Right cardiac atrium (tissue), 5 donors: ENCODE measurements around the gene FAU. TPM values are rescaled to one million over a fixed set of nuclear protein-coding genes. Genes with fewer than 3 reads are reported as not detected.

ENCODE experiments used
- ATAC-seq, 2 donors: fragments of 200-7000 bp; cut with Tn5 transposase; one replicate each; pipeline versions ENCODE4 v1.8.0 to v1.9.1; 2020; ENCODE audit warnings: moderate library complexity in 2 of 2, mild to moderate bottlenecking in 1 of 2
- DNase-seq, 3 donors: peaks; one replicate each; pipeline ENCODE4 v3.0.0-alpha.2; 2020
- H3K27ac ChIP-seq: one replicate; pipeline ENCODE4 v1.5.1; 2013; ENCODE audit warnings: mild to moderate bottlenecking, low read length, control low read depth, moderate library complexity
- H3K27me3 ChIP-seq: one replicate; pipeline ENCODE4 v1.6.1; 2013; ENCODE audit not compliant: control insufficient read depth, insufficient read depth
- H3K4me1 ChIP-seq: one replicate; pipeline ENCODE4 v1.6.1; 2013; ENCODE audit warnings: low read length; ENCODE audit not compliant: control insufficient read depth, insufficient read depth
- H3K4me3 ChIP-seq: one replicate; pipeline ENCODE4 v1.5.1; 2013; ENCODE audit warnings: low read length, control low read depth
- H3K9me3 ChIP-seq: one replicate; pipeline ENCODE4 v1.6.1; 2013; ENCODE audit warnings: low read length; ENCODE audit not compliant: control insufficient read depth
- WGBS: extraction: QIAGEN DNeasy Blood & Tissue Kit; methylation state at CpG from one replicate; pipeline ENCODE4 v1.1.7; 2013; 5-methylcytosine and 5-hydroxymethylcytosine counted together
- intact Hi-C, 4 donors: fragments of 100-400 bp; cut with DNase I; formaldehyde crosslinking; loops; one replicate each; pipeline versions ENCODE4 v1.11.0 to v1.14.0; 2022 to 2023
- polyA plus RNA-seq: library from polyadenylated mRNA; stranded (reverse); fragments of 200-250 nt; gene quantifications from one replicate; pipeline ENCODE4 v1.2.3, GENCODE V29; 2013
- total RNA-seq, 4 donors: library from RNA; stranded (reverse); fragmentation: NEBNext Ultra II Directional; extraction: Animal tissue kit (Norgen Biotek cat#: 25700); gene quantifications; one replicate each; pipeline ENCODE4 v1.2.1, GENCODE V29; 2021
- donor health status: healthy with polysubstance abuse.
- donor health status: DM: no; HTN: yes; CAD: no.
- donor health status: DM: no; HTN: no; CAD: no.
- donor health status: DM: no; HTN: yes; CAD: no; lungs with severe emphysema.
- donor health status: DM: yes; HTN: yes; CAD: no.

Gene FAU
- total and polyA plus RNA-seq, 5 donors: 658 to 797 (median 718) TPM

DNA sequence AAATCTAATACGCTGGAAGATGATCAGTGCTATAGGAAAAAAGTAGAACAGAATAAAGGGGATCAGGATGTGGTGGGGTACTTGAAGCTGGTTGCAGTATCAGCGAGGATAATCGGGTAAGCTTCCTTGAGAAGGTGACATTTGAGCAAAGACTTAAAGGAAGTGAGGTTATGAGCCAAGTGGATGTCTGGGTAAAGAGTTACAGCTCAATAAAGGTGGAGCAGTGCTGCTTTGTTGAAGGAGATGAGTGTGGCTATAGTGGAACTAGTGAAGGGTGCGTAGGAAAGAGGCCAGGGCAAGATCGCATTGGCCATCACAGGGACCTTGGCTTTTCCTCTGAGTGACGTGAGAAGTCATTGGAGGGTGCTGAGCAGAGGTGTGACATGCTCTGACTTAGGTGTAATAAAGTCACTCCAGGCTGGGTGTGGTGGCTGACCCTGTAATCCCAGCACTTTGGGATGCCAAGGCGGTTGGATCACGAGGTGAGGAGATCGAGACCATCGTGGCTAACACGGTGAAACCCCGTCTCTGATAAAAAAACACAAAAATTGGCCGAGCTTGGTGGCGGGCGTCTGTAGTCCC, 14.7 kb upstream of the FAU start:
- Histone ChIP-seq H3K4me1 (peaks cover 6% of the 10 kb centered on the region), H3K27ac (no peak overlapping the region), H3K27me3 (no peaks in the 10 kb centered on the region), H3K4me3 (no peak overlapping the region), H3K9me3 (no peaks in the 10 kb centered on the region)
- ATAC-seq: no peak
- DNase-seq: peak in 1 of 3 donors; percentile 26
- WGBS: 86% methylated on average over 15 of the region's 15 CpGs
- intact Hi-C loops: loop anchor here in 1 of 4 donors (10.0 kb wide), 1 partner anchor 322 kb away; the partner anchor contains the start of gene MEN1

GRCh38 chr11:65135633-65136145, 13.8 kb upstream of the FAU start:
- H3K27me3 ChIP-seq: no peaks in the 10 kb centered on the region
- peak overlapping the region; percentile 88 for H3K27ac ChIP-seq
- ATAC-seq (no peak), DNase-seq (peak in 1 of 3 donors; percentile 46)
- 49% methylated on average over 11 of the region's 11 CpGs for WGBS
- intact Hi-C loops: loop anchor here in 2 of 4 donors (2.0 to 10.0 kb wide), 2 partner anchors 45 to 321 kb away; partner anchors contain the start of genes CAPN1 (in 1 of the 2) and MEN1 (in 1 of the 2)
- H3K4me1 ChIP-seq: peaks cover 6% of the 10 kb centered on the region
- H3K9me3 ChIP-seq: no peaks in the 10 kb centered on the region
- H3K4me3 ChIP-seq: peak overlapping the region; percentile 66

DNA sequence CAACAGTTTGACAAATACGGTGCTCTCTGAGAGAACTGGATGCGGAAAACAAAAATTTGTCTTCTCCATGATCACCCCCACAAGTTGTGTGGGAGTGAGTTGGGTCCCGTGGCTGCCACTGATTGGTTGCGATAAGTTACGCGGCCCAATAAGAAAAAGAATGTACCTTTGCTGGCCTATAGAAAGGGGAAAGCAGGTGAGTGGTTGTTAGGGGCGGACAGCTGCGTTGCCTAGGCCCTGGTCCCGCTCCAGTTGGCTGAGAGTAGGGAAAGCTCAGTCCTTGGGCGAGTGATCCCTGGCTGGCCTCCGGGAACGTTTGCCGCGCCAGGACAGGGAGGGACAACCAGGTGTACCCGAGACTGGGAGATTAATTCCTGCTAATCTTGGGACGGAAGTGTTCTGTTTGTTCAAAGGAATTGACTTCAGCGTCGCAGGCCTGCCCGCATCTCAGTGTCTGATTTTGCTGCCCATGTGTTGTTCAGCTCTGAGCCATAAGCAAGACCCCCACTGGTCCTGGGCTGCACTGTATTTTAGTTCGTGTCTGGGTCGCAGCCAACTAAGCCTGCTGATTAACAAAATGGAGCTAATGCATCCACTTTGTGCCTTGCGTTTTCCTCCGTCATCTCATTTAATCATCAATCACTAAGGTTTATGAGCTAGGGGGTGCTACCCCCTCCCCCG, 13.2 kb upstream of the FAU start:
- Histone ChIP-seq H3K4me1 (peaks cover 6% of the 10 kb centered on the region), H3K4me3 (peak overlapping the region; percentile 66), H3K27me3 (no peaks in the 10 kb centered on the region), H3K9me3 (no peaks in the 10 kb centered on the region), H3K27ac (peak overlapping the region; percentile 88)
- 2% methylated on average over 24 of the region's 24 CpGs for WGBS
- intact Hi-C loops: loop anchor here in 2 of 4 donors (2.0 to 10.0 kb wide), 2 partner anchors 46 to 320 kb away; partner anchors contain the start of genes CAPN1 (in 1 of the 2) and MEN1 (in 1 of the 2)
- ATAC-seq (peak; percentile 89 to 91), DNase-seq (peak; percentile 90 to 94 (median 94))

DNA sequence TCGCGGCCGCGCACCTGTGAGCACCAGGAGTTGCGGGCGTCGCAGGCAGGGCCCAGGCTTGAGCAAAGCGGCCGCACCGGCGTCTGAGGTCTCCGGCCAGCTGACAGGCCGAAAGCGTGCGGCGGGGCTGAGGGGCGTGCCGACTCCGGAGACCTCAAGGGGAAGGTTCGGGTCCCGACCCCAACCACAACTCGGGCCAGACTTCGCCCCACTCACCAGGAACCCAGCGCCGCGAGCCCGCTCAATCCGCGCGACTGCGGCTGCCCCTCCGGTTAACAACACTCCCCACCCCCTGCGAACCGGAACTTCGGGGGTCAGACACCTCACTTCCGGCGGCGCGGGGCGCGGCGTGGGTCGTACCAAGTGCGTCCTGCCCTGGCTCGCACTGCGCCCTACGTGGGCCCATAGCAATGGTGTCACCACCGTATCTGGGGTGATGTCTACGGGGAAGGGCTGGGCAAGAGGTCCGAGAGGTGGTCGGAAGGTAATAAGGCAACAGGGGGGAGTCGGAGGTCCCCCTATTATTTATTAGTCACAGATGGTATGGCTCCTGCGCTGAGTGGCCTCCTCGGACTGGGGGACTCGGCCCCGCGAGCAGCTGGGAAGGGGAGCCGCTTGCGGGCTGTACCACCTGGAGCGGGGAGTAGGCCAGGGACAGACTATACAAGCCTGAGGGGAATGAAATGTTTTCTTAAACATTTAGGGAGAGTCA, 12.5 kb upstream of the FAU start, which contains the start of gene SYVN1:
TSS of gene SYVN1 (minus strand) at position 280 of the 712 bp plus-strand sequence. CDS start 918 bp downstream, outside the sequence.
- no peaks in the 10 kb centered on the region for H3K9me3 ChIP-seq
- H3K4me1 ChIP-seq: peaks cover 6% of the 10 kb centered on the region
- DNase-seq (peak; percentile 91 to 96 (median 96)), ATAC-seq (peak; percentile 93 to 94)
- WGBS: under 1% methylated on average over 60 of the region's 60 CpGs
- peak within 1 kb of the TSS; percentile 88 for H3K27ac ChIP-seq
- intact Hi-C loops: loop anchor here in 2 of 4 donors (2.0 to 10.0 kb wide), 2 partner anchors 46 to 320 kb away; partner anchors contain the start of genes CAPN1 (in 1 of the 2) and MEN1 (in 1 of the 2)
- H3K27me3 ChIP-seq: no peaks in the 10 kb centered on the region
- peak within 1 kb of the TSS; percentile 66 for H3K4me3 ChIP-seq

DNA sequence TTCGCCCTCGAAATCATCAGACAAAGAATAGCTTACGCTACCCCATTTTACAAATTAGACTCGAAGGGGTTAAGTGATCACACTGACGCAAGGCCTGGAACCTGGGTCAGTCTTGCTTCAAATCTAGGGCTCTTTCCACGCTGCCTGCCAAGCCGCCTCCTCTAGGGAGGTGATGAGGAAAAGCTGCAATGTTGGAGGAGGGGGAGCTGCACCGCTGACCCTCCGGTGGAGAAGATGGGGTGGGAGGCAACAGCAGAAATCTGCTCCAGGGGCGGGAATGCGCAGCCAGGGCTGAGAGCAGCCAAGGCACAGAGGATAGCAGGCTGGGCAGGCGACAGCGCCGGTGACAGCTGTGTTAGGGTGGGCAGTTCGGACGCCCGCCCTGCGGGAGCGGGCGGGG, 11.8 kb upstream of the FAU start:
- Histone ChIP-seq H3K4me3 (peak overlapping the region; percentile 66), H3K27me3 (no peaks in the 10 kb centered on the region), H3K9me3 (no peaks in the 10 kb centered on the region), H3K27ac (peak overlapping the region; percentile 88), H3K4me1 (peaks cover 6% of the 10 kb centered on the region)
- intact Hi-C loops: loop anchor here in 2 of 4 donors (2.0 to 10.0 kb wide), 2 partner anchors 47 to 319 kb away; partner anchors contain the start of genes CAPN1 (in 1 of the 2) and MEN1 (in 1 of the 2)
- 1% methylated on average over 20 of the region's 20 CpGs for WGBS
- peak; percentile 78 to 86 (median 84) for DNase-seq
- peak; percentile 3 to 26 for ATAC-seq

DNA sequence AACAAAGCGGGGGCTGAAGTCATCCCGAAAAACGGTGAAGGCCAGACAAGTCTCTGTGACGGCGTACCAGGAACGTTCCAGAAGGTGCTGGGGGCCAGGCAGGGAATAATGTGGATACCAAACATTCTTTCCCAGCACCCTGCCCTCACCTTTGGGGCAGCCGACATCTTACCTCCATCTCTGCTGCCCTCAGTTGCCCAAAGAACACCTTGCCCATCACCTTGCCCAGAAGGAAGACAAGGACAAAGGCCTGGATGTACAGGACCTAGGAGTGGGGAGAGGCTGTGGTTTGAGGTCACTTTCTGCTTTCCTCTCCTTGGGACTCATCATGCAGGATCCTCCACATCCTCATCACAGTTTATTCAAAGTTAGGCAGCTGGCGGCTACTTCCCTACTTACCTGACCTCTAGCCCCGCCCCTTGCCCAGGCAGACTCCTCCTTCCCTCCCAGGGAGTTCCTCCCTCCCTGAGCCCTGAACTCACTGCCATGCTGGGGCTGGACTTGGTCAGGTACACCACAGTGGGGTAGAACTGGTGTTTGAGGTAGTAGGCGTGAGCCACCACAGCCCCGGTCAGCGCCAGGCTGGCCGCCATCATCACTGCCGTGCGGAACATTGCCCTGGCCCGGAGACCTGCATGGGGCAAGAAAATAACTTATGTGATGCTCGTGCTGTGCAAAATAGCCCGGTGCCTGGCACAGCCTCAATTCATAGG, 11.2 kb upstream of the FAU start:
- no peak for ATAC-seq
- Histone ChIP-seq H3K9me3 (no peaks in the 10 kb centered on the region), H3K27me3 (no peaks in the 10 kb centered on the region), H3K27ac (peak overlapping the region; percentile 9), H3K4me3 (peak overlapping the region; percentile 66), H3K4me1 (peaks cover 6% of the 10 kb centered on the region)
- intact Hi-C loops: loop anchor here in 1 of 4 donors (10.0 kb wide), 1 partner anchor 318 kb away; the partner anchor contains the start of gene MEN1
- 42% methylated on average over 18 of the region's 18 CpGs for WGBS
- DNase-seq: peak in 2 of 3 donors; percentile 30 to 44

- ATAC-seq (no peak), DNase-seq (peak in 1 of 3 donors; percentile 57)
- H3K4me3 ChIP-seq: no peak overlapping the region
- no peaks in the 10 kb centered on the region for H3K27me3 ChIP-seq
- peaks cover 6% of the 10 kb centered on the region for H3K4me1 ChIP-seq
- no peaks in the 10 kb centered on the region for H3K9me3 ChIP-seq
- intact Hi-C loops: loop anchor here in 1 of 4 donors (10.0 kb wide), 1 partner anchor 318 kb away; the partner anchor contains the start of gene MEN1
- no peak overlapping the region for H3K27ac ChIP-seq
- 70% methylated on average over 10 of the region's 10 CpGs for WGBS
These were observed 10.5 kb upstream of the FAU start for GRCh38 chr11:65132238-65132987.

- Histone ChIP-seq H3K27me3 (no peaks in the 10 kb centered on the region), H3K9me3 (no peaks in the 10 kb centered on the region), H3K4me1 (peaks cover 6% of the 10 kb centered on the region), H3K27ac (no peak overlapping the region), H3K4me3 (no peak overlapping the region)
- 73% methylated on average over 6 of the region's 6 CpGs for WGBS
- intact Hi-C loops: loop anchor here in 1 of 4 donors (10.0 kb wide), 1 partner anchor 317 kb away; the partner anchor contains the start of gene MEN1
- ATAC-seq (no peak), DNase-seq (no peak)
These were observed 9.9 kb upstream of the FAU start for GRCh38 chr11:65131895-65132237.

DNA sequence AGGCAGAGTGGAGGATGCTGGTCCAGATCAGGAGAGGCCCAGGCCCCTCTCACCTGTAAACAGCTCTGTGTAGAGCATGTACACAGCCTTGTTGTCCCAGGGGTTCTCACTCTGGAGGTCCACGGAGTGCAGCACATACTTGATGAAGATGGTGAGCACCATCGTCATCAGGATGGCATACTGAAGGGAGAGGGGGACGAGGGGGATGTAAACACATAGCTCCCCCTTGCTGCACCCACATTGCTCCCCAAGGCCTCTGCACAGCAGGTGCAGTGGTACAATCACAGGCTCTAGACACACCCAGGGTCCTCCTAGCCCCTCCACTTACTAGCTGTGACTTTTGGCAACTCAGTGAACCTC, 9.5 kb upstream of the FAU start:
- Histone ChIP-seq H3K9me3 (no peaks in the 10 kb centered on the region), H3K4me3 (no peak overlapping the region), H3K27ac (no peak overlapping the region), H3K4me1 (peaks cover 6% of the 10 kb centered on the region), H3K27me3 (no peaks in the 10 kb centered on the region)
- ATAC-seq (no peak), DNase-seq (no peak)
- intact Hi-C loops: loop anchor here in 1 of 4 donors (10.0 kb wide), 1 partner anchor 317 kb away; the partner anchor contains the start of gene MEN1
- WGBS: 75% methylated on average over 3 of the region's 3 CpGs
